Measurements from ENCODE around the gene VASP.

VASP gene

DNA sequence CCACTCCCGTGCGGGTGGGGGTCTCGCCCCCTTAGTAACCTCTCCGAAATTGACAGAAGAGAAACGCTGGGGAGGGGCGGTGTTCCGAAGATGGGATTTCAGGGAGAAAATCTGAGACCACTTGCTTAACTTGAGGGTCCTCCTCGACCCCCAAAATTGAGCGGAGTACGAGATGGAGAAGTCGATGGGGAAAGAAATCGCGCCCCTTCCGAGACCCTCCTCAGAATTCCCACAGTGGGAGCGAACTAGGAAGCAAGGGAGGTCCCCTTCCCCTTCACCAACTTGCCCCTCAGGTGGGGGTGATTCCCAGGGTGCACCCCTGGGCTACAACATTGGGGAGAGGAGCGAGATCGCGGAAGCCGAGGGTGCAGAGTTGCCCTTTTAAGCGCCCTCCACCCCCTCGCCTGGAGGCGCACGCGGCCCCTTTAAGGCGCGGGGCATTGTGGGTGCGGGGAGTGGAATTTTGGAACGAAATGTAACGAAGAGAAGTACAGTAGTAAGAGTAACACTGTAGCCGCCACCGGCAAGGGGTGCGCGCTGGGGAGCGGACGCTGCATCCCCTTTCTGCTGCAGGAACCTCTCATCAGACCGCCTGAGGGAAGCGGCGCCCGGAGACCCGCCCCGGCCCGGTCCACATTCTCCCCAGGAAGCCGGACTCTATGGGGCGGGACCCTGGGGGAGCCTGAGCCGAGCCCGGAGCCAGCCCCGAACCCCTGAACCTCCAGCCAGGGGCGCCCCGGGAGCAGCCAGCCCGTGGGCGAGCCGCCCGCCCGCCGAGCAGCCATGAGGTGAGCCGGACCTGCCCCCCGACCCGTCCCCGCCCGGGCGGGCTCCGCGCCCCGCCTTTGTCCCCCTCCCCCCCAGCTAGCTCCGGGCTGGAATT is at the start of gene VASP:
Gene VASP, plus strand, starts transcription at position 491 of the 883 bp plus-strand sequence. Its CDS starts 293 bp downstream, at position 784.
- peak; percentile 84 to 88 for DNase-seq (ENCODE audit: low read depth in 2 of 2, low spot score in 1 of 2)

DNA sequence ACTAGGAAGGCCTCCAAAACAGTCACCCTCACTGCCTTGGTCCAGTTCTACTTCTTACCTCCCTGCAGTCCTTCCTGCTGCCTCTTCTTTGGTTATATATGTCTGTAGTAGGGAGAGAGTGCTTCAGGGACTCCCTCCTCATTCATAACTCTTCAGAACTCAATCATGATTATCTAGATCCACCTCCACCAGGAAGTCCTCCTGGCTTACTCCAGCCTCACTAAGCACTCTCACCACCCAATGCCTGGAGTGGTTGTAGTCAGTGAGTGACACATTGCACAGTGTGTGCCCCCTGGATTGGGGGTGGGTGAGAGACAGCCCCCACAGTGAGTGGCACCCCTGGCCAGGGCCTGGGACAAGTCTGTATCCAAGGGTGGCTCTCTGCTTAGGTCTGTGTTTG is 49.5 kb upstream of the VASP start:
- DNase-seq (ENCODE audit: low read depth in 2 of 2, low spot score in 1 of 2) = no peak

- no peak for DNase-seq (ENCODE audit: low read depth in 2 of 2, low spot score in 1 of 2)
These were observed 46.4 kb upstream of the VASP start for GRCh38 chr19:45460807-45461347.

DNA sequence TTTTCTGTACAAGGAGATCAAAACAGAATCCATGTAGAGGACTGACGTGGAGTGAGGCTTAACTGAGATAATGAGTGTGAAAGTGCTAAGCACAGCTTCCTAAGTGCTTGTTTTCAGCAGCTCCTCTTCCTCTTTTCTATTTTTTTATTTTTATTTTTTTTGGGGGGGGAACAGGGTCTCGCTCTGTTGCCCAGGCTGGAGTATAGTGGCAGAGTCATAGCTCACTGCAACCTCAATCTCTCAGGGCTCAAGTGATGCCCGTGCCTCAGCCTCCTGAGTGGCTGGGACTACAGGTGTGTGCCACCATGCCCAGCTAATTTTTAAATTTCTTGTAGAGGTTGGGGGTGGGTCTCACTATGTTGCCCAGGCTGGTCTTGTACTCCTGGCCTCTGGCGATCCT is 45.1 kb upstream of the VASP start:
- no peak for DNase-seq (ENCODE audit: low read depth in 2 of 2, low spot score in 1 of 2)

DNA sequence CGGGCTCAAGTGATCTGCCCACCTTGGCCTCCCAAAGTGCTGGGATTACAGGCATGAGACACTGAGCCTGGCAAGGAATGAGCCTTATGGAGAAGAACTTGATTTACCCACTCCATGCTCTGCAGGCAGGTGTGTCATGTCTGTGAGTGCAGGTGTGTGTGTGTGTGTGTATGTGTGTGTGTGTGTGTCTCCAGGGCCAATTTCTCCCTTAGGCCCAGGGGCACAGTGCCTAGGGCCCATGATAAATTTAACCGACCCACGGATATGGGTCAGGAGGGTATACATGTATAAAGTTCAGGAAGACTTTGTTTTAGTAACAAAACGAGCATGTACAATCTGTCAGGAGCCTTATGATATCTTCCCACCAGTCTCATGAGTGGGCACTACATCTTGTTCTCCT is 44.0 kb upstream of the VASP start:
- no peak for DNase-seq (ENCODE audit: low read depth in 2 of 2, low spot score in 1 of 2)

- no peak for DNase-seq (ENCODE audit: low read depth in 2 of 2, low spot score in 1 of 2)
These were observed 43.0 kb upstream of the VASP start for GRCh38 chr19:45464274-45464673.

- no peak for DNase-seq (ENCODE audit: low read depth in 2 of 2, low spot score in 1 of 2)
These were observed 42.3 kb upstream of the VASP start for GRCh38 chr19:45464852-45465441.

- DNase-seq (ENCODE audit: low read depth in 2 of 2, low spot score in 1 of 2) = no peak
These were observed 40.2 kb upstream of the VASP start for GRCh38 chr19:45467115-45467455.

DNA sequence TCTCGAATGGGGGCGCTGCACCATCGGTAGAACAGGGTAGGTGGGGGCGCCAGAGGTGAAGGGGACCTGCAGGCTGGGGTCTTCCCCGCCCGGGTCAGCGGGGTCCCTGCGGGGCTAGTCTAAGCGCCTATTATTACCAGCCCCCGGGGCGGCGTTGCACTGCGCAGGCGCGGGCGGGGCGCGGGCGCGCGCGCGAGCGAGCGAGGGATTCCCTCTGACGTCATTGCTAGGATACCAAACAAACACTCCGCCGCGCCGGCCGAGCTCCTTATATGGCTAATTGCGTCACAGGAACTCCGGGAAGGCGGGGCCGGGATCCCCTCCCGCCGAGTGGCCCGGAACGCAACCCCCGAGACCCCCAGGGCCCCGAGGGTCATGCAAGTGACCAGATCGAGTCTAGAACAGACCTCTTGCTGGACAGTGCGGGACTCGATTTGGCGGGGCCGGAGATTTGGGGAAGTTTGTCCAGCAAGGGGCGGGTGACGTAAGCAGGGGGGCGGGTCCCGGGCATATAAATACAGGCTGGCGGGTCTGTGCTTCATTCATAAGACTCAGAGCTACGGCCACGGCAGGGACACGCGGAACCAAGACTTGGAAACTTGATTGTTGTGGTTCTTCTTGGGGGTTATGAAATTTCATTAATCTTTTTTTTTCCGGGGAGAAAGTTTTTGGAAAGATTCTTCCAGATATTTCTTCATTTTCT is 39.7 kb upstream of the VASP start, which contains the start of gene FOSB:
Gene FOSB, plus strand, starts transcription at position 541 of the 703 bp plus-strand sequence. CDS start 591 bp downstream, outside the sequence.
- peak; percentile 88 to 89 for DNase-seq (ENCODE audit: low read depth in 2 of 2, low spot score in 1 of 2)

DNA sequence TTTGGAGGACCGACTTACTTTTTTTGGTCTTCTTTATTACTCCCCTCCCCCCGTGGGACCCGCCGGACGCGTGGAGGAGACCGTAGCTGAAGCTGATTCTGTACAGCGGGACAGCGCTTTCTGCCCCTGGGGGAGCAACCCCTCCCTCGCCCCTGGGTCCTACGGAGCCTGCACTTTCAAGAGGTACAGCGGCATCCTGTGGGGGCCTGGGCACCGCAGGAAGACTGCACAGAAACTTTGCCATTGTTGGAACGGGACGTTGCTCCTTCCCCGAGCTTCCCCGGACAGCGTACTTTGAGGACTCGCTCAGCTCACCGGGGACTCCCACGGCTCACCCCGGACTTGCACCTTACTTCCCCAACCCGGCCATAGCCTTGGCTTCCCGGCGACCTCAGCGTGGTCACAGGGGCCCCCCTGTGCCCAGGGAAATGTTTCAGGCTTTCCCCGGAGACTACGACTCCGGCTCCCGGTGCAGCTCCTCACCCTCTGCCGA is 39.1 kb upstream of the VASP start:
- DNase-seq (ENCODE audit: low read depth in 2 of 2, low spot score in 1 of 2) = no peak

GRCh38 chr19:45468803-45469131 is 38.5 kb upstream of the VASP start:
- no peak for DNase-seq (ENCODE audit: low read depth in 2 of 2, low spot score in 1 of 2)

- DNase-seq (ENCODE audit: low read depth in 2 of 2, low spot score in 1 of 2) = peak; percentile 78 to 87
These were observed 37.9 kb upstream of the VASP start for GRCh38 chr19:45469132-45469944.

GRCh38 chr19:45469945-45470761 is 37.1 kb upstream of the VASP start:
- DNase-seq (ENCODE audit: low read depth in 2 of 2, low spot score in 1 of 2) = no peak

DNA sequence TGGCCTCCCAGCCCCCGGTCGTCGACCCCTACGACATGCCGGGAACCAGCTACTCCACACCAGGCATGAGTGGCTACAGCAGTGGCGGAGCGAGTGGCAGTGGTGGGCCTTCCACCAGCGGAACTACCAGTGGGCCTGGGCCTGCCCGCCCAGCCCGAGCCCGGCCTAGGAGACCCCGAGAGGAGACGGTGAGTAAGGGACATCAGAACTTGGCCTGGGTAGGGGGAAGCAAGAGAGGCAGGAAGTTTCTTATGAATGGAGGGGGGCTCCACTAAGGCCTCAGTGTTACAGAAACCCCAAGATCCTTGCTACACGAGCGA is 36.6 kb upstream of the VASP start:
- DNase-seq (ENCODE audit: low read depth in 2 of 2, low spot score in 1 of 2) = no peak

DNA sequence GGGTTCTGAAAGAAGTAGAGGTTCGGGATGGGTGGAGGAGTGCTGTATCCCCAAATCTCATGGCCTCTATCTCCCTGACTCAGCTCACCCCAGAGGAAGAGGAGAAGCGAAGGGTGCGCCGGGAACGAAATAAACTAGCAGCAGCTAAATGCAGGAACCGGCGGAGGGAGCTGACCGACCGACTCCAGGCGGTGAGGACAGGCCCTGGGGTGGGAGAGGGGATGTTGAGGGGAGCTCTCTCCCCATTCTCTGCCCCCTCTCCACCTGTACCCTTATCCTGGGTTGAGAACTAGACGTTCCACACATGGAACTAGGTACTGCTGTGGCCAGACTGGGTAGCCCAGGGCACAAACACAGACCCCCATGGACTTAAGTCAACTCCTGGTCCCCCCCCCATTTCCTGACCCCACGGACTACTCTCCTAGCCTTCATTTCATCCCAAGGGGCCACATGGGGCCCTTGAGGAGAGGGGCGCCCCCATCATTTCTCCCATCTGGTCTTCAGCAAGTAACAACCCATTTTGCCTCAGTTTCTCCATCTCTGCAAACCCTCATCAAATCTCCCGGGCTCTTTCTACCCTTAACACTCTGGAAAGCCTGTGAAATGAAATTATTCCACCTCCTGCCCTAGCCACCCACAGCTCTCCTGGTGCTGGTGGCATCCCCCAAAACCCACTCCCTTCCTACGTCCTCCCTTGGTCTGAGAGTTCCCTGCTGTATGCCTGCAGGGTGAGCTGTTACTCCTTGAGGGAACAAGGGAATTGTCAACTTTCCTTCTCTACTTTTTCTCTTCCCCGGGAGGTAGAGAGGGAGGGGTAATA is 36.0 kb upstream of the VASP start:
- no peak for DNase-seq (ENCODE audit: low read depth in 2 of 2, low spot score in 1 of 2)

GRCh38 chr19:45471931-45472562 is 35.2 kb upstream of the VASP start:
- DNase-seq (ENCODE audit: low read depth in 2 of 2, low spot score in 1 of 2) = no peak

DNA sequence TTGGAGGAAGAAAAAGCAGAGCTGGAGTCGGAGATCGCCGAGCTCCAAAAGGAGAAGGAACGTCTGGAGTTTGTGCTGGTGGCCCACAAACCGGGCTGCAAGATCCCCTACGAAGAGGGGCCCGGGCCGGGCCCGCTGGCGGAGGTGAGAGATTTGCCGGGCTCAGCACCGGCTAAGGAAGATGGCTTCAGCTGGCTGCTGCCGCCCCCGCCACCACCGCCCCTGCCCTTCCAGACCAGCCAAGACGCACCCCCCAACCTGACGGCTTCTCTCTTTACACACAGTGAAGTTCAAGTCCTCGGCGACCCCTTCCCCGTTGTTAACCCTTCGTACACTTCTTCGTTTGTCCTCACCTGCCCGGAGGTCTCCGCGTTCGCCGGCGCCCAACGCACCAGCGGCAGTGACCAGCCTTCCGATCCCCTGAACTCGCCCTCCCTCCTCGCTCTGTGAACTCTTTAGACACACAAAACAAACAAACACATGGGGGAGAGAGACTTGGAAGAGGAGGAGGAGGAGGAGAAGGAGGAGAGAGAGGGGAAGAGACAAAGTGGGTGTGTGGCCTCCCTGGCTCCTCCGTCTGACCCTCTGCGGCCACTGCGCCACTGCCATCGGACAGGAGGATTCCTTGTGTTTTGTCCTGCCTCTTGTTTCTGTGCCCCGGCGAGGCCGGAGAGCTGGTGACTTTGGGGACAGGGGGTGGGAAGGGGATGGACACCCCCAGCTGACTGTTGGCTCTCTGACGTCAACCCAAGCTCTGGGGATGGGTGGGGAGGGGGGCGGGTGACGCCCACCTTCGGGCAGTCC is 34.5 kb upstream of the VASP start:
- DNase-seq (ENCODE audit: low read depth in 2 of 2, low spot score in 1 of 2) = no peak

DNA sequence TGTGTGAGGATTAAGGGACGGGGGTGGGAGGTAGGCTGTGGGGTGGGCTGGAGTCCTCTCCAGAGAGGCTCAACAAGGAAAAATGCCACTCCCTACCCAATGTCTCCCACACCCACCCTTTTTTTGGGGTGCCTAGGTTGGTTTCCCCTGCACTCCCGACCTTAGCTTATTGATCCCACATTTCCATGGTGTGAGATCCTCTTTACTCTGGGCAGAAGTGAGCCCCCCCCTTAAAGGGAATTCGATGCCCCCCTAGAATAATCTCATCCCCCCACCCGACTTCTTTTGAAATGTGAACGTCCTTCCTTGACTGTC is 34.0 kb upstream of the VASP start:
- DNase-seq (ENCODE audit: low read depth in 2 of 2, low spot score in 1 of 2) = no peak

Data from stimulated activated CD8-positive, alpha-beta memory T cell treated with anti-CD3 and anti-CD28 coated beads, Interleukin-4, amount 100 ng/mL, for 4 hours (primary cell).